ENCODE data around the gene DENND1C.

DNA sequence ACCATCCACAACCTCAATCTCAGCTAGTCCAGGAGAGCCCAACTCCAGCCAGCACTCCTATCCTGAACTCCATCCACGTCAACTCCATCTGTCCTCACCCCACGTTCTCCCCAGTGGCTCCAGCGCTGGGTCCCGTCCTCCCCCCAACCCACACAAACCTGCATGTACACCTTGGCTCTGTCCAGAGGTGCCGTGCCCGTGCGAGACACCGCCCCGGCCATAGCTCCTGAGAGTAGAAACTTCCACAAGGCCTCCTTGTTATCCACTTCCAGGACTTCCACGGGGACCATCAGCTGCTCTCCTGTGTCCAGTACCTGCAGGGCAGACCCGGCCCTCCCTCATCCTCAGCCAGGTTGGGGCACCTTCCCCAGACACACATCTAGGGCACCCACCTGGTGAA is 49.7 kb downstream of the DENND1C start:
- TF ChIP-seq, protein P1, sequence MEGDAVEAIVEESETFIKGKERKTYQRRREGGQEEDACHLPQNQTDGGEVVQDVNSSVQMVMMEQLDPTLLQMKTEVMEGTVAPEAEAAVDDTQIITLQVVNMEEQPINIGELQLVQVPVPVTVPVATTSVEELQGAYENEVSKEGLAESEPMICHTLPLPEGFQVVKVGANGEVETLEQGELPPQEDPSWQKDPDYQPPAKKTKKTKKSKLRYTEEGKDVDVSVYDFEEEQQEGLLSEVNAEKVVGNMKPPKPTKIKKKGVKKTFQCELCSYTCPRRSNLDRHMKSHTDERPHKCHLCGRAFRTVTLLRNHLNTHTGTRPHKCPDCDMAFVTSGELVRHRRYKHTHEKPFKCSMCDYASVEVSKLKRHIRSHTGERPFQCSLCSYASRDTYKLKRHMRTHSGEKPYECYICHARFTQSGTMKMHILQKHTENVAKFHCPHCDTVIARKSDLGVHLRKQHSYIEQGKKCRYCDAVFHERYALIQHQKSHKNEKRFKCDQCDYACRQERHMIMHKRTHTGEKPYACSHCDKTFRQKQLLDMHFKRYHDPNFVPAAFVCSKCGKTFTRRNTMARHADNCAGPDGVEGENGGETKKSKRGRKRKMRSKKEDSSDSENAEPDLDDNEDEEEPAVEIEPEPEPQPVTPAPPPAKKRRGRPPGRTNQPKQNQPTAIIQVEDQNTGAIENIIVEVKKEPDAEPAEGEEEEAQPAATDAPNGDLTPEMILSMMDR (IDR thresholded peaks at IDR 0.05) = no peak
- no peak for TF ChIP-seq EZH2 (IDR thresholded peaks at IDR 0.05)

All from neural progenitor cell (in vitro differentiated cells).